ENCODE measurements around the gene WAPL.
A peak's percentile ranks its signal among the peaks of the same experiment; 100 is the strongest.

WAPL gene

GRCh38 chr10:86450806-86451603 lies 70.6 kb downstream of the WAPL start:
- no peak for DNase-seq

DNA sequence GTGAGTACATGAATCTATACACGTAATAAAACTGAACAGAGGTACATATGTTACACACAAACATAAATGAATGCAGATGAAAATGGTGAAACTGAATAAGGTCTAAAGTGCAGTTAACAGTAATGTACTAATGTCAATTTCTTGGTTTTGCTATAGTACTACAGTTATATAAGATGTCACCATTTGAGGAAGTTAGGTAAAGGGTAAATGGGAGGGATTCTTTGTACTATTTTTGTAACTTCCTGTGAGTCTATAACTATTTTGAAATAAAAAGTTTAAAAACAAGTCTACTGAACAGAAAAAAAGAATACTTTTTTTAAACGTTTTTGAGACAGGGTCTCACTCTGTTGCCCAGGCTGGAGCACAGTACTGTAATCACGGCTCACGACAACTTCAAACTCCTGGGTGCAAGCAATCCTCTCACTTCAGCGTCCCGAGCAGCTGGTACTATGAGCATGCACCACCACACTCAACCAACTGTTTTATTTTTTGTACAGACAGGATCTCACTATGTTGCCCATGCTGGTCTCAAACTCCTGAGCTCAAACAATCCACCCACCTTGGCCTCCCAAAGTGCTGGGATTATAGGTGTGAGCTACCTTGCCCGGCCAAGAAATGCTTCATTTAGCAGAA lies 71.5 kb downstream of the WAPL start:
- DNase-seq, result peak; percentile 54

DNA sequence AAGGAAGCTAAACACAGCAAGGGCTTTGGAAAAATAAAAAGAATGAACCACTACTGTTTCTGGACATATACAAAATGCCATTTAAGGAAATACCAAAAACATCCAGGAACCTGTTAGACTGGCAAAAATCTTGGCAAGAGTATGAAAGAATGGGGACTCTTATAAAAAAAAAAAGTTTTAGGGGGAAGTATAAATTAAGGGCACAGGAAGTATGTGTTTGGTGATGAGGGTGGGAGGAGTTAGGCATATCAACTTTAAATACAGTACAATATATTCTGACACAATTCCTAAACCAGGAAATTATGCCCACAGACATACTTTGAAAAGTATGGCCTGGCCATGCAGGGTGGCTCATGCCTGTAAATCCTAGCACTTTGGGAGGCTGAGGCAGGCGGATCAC lies 74.2 kb downstream of the WAPL start:
- DNase-seq, result peak; percentile 21

GRCh38 chr10:86446987-86447386 lies 74.6 kb downstream of the WAPL start:
- no peak for DNase-seq

DNA sequence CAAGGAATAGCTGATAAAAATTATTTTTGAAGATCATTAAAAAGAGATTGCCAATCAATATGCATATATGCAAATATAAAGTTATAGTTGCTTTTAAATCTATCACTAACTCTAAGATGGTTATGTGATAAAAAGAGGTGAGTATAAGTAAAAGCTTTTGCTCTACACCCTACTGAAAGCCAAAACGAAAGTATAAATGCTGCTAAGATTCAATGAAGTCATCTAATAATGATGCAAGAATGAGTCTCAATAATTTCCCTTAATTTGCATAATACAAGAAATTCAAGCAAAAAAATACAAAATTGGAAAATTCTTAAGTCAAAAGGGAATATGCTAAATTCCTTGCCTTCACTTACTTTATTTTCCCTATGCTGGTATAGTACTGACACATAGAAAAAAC lies 75.2 kb downstream of the WAPL start:
- no peak for DNase-seq

- DNase-seq, result peak; percentile 26
Observed at GRCh38 chr10:86443936-86444335, 77.7 kb downstream of the WAPL start.

GRCh38 chr10:86443069-86443468 lies 78.5 kb downstream of the WAPL start:
- DNase-seq, result no peak

DNA sequence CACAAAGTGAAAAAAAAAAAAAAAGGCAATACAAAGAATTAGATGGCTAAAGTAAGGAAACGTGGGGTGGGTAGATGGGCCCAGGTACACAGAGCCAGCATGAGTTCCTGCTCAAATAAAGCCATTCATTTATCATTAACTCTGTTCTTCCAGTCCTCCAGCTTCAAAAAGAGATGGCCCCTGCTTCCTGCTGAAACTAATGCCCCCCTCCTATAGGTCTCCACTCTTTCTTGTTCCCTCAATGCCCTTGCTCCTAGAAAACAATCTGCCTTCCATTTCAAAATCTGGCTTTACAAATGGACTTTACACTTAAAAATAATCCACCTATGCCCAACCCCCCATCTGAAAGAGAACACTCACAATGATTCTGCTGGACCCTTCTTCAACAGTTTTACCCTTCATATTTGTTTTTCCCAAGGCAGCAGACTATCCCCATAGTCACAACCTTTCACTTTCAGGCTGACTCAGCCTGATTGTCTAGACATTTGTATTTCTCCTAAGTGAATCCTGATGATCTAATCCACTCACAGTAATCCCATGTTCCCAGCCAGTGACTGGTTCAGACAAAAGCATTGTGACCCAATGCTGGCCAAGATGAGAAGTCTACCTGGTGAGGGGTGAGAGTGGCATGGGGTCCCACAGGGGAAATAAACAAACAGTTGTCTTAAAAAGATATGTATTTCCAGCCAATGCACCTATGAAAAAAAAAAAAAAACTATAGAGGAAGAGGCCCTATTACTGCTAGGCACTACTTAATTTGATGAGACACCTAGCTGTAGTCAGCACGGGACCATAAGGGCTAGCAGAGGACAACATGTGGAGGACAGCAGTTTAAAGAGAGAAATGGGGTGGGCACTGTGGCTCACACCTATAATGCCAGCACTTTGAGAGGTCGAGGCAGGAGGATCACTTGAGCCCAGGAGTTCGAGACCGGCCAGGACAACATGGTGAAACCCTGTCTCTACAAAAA lies 80.4 kb downstream of the WAPL start:
- DNase-seq, result no peak

- DNase-seq, result peak; percentile 76
Observed at GRCh38 chr10:86439544-86439943, 82.0 kb downstream of the WAPL start.

DNA sequence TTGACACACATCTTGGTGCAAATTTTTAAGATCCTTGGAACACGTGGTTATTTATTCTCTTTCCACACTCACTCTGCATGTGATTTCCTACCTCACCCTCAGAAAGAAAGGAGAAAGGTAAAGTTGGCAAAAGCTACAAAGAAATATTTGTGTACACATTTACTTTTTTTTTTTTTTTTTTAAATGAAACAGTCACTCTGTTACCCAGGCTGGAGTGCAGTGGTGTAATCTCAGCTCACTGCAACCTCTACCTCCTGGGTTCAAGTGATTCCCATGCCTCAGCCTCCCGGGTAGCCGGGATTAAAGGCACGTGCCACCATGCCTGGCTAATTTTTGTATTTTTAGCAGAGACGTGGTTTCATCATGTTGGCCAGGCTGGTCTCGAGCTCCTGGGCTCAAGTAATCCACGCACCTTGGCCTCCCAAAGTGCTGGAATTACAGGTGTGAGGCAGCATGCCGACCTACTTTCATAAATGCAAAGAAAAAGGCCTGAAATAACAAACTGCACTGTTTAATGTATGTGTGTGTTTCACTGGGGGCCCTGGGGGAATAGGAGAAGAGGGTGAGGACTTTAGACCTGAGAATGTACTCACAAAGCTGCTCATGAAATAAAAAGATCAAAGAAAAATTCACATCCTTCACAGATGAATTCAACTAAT lies 83.4 kb downstream of the WAPL start:
- no peak for DNase-seq

DNA sequence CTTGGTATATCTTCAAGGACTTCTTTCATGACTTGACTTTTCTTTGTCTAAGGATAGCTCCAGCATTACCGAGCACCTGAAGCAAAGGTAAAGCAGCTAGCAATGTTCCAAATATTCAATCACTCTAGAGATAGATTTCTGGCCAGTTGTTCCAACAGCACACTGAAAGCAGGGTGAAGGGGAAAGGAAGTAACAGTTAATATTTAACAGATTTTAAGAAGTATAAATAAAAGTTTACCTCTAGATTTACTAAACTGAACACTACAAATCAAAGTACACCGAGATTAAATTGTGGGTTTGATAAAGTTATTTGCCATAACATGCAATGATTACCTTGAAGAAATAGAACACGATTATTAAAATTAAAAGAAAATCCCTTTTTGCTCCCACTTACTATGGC lies 84.1 kb downstream of the WAPL start:
- DNase-seq, result no peak

GRCh38 chr10:86436963-86437362 lies 84.6 kb downstream of the WAPL start:
- no peak for DNase-seq

DNA sequence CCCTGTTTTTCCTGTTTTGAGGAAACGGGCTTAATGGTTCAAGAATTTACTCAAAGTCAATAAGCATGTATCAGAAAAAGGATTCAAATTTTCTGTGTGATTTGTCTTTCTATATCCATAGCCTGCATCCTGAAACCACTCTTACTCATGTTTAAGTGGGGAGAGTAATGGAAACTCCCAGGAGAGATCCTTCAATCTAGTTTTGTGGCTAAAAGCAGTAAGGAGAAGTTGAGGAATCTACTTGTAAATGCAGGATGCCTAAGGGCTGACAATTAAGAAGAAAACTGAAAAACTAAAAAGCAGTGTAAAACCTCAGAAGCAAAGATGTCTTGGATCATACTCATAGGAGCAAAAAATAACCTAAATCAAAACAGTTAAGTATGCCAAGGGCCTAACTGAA lies 86.9 kb downstream of the WAPL start:
- no peak for DNase-seq

DNA sequence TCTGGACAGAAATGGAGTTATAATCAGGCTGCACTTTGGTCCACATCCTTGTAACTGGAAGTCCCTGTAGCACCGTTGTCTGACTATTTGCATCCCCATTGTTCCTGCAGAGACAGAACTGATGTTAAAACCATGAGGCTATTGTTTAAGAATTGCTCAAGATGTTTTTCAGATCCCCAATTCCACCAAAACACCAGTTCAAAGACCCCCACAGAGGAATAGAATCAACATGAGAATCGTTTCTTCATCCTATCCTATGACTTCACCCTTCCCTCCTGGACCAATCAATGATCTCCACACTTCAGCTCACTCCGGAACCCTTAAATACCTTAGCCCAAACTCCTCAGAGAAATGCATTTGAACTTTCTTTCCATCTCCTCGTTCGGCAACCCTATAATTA lies 97.9 kb downstream of the WAPL start:
- DNase-seq, result no peak

DNA sequence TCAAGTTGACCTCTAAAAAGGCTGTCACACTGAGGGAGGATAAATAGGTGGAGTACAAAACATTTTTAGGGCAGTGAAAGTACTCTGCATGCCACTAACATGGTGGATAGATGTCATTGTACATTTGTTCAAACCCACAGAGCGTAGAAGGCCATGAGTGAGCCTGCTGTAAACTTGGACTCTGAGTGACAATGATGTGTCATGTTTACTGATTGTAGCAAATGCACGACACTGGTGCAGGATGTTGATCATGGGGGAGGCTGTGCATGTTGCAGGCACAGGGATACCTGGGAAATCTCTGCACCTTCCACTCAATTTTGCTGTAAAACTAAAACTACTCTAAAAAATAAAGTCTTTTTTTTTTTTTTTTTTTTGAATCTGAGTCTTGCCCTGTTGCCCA lies 102.5 kb downstream of the WAPL start:
- no peak for DNase-seq

DNA sequence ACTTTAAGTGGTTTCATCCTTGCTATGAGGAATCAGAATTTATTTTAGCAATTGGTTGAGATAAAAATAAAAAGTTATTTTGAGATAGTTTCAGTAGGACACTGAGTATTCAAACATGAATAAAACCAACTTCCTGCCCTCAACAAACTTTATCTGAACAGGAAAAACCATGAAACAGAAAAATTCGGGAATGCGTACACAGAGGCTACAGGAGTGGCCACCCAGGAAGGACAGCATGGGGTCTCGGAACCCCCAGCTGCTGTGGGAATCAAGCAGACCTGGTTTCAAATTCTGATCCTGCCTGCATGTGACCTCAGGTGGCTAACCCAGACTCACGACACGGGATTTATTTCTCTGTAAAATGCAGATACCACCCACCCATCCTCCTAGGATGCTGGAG lies 106.0 kb downstream of the WAPL start:
- DNase-seq, result no peak

- DNase-seq, result no peak
Observed at GRCh38 chr10:86415116-86415515, 106.5 kb downstream of the WAPL start.

GRCh38 chr10:86413046-86413728 lies 108.4 kb downstream of the WAPL start:
- DNase-seq, result peak; percentile 55

DNA sequence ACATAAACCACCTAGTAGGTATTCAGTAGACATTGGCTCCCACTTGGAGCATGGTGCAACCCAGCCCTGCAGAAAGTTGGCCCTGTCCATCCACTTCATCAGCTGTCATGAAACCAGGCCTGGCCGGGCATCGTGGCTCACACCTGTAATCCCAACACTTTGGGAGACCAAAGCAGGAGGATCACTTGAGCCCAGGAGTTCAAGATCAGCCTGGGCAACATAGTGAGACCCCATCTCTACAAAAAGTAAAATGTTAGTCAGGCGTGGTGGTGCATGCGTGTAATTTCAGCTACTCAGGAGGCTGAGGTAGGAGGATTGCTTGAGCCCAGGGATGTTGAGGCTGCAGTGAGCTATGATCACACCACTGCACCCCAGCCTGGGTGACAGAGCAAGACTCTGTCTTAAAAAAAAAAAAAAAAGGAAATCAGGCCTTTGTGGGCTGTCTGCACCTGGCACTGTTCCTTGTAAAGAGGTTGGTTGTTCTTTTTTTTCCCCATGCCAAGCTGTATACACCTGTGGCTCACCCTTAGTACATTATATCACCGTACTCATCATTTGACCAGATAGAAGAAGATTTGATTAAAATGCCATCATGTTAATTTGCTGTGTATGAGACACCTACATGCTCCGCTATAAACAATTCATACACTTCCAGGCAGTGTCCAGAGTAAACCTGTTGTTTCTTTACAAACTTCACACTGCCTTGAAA lies 109.6 kb downstream of the WAPL start:
- DNase-seq, result no peak

DNA sequence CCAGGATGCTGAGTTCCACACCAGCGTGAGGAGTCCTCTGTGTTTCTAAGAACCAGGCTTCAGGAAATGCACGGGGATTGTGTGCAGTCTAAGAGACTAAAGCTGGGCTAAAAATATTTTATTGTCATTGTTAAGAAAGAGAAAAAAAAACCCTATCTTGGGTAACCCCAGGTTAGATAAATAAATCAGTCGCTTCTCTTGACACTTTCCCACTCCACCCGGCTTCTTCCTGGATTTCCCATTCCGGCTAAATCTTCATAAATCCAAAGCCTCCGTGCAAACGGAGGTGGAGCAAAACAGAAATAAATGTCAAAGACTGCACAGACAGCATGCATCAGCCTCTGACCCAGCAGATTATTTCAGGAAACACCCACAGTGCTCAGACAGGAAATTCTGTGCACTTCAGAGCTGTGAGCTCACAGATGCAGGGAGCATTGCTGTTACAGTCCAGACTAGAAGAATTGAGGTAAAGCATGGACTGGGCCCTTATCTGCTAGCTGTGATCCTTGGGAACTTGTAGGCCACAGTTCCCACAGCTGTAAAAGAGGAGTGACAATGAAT lies 110.2 kb downstream of the WAPL start:
- peak; percentile 68 for DNase-seq

DNA sequence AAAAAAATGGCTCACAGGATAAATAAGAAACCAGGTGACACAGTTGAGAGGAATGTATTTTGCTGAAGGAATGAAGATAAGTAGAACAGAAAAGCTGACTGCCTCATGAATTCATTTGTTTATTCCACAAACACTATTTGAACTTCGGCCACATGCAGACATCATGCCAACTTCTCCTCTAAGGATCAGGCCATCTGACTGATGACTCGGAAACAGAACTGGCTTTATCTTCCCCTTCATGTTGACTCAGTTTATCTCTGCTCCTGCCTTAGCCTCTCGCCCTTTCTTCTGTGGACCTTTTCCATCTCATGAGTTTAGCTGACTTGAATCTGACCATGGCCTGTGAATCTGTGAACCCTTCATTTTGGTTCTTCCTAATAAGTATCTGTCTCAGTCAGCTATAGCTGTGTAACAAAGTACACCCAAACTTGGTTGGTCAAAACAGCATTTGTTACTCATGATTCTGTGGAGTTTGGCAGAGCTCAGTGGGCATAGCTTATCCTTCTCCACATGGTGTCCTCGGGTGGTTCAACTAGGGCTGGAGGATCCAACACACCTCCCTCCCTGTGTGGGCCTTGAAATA lies 111.0 kb downstream of the WAPL start:
- DNase-seq, result no peak
